Activated CD8-positive, alpha-beta memory T cell treated with anti-CD3 and anti-CD28 coated beads for 36 hours (primary cell): Measurements from ENCODE around the gene FBXO47. TPM values are rescaled to one million over a fixed set of nuclear protein-coding genes. Genes with fewer than 3 reads are reported as not detected.

Source experiments
- CTCF ChIA-PET: fragments of 350-600 bp; sonication (Branson Sonifier 250); formaldehyde crosslinking; loops from one replicate; lab custom pipeline; 2021; ENCODE audit warnings: antibody characterized with exemption; lab: Charles Lee
- POLR2A ChIA-PET: fragments of 350-600 bp; sonication (Branson Sonifier 250); formaldehyde crosslinking; loops from one replicate; lab custom pipeline; 2021; ENCODE audit warnings: antibody characterized with exemption; lab: Charles Lee
- total RNA-seq, 2 experiments: library from RNA; stranded (reverse); gene quantifications; one replicate each; pipeline ENCODE4 v1.2.3, GENCODE V29; 2021

FBXO47 gene
- total RNA-seq = not detected

- ChIA-PET CTCF (interaction anchor here (0.8 to 0.9 kb wide), 2 partner anchors 89 to 207 kb away, joined by 3 read pairs; no protein-coding TSS in a partner anchor), POLR2A (no interaction called here)
Measured at GRCh38 chr17:38967290-38967738, at the start of gene FBXO47. Gene FBXO47, minus strand, starts transcription at chr17:38967403. Its CDS starts 4,378 bp downstream, at chr17:38963025.

GRCh38 chr17:39016193-39017153, 49.3 kb upstream of the FBXO47 start:
- POLR2A ChIA-PET = no interaction called here
- CTCF ChIA-PET = no interaction called here

- ChIA-PET POLR2A (no interaction called here), CTCF (interaction anchor here (0.6 kb wide), 2 partner anchors 452 to 468 kb away, joined by 3 read pairs; no protein-coding TSS in a partner anchor)
Measured at GRCh38 chr17:39015546-39015935, 48.3 kb upstream of the FBXO47 start.

- ChIA-PET POLR2A (interaction anchor here (0.6 kb wide), 2 partner anchors 42 to 144 kb away, joined by 4 read pairs; no protein-coding TSS in a partner anchor), CTCF (interaction anchor here (0.6 kb wide), 2 partner anchors 452 to 467 kb away, joined by 3 read pairs; no protein-coding TSS in a partner anchor)
Measured at GRCh38 chr17:39014795-39015545, 47.8 kb upstream of the FBXO47 start.

GRCh38 chr17:39014044-39014794, 47.0 kb upstream of the FBXO47 start:
- POLR2A ChIA-PET = interaction anchor here (0.6 kb wide), 2 partner anchors 42 to 143 kb away, joined by 4 read pairs; no protein-coding TSS in a partner anchor
- CTCF ChIA-PET = no interaction called here

GRCh38 chr17:39012725-39013124, 45.5 kb upstream of the FBXO47 start:
- CTCF ChIA-PET = no interaction called here
- POLR2A ChIA-PET = no interaction called here

GRCh38 chr17:39011907-39012468, 44.8 kb upstream of the FBXO47 start:
- POLR2A ChIA-PET = no interaction called here
- CTCF ChIA-PET = interaction anchor here (0.6 kb wide), 1 partner anchor 43 kb away, joined by 4 read pairs; no protein-coding TSS in a partner anchor

GRCh38 chr17:39009581-39010001, 42.4 kb upstream of the FBXO47 start:
- CTCF ChIA-PET = no interaction called here
- POLR2A ChIA-PET = no interaction called here

- ChIA-PET POLR2A (no interaction called here), CTCF (no interaction called here)
Measured at GRCh38 chr17:39008633-39009032, 41.4 kb upstream of the FBXO47 start.

GRCh38 chr17:39002991-39003715, 36.0 kb upstream of the FBXO47 start:
- POLR2A ChIA-PET = no interaction called here
- CTCF ChIA-PET = interaction anchor here (1.7 kb wide), 1 partner anchor 47 kb away, joined by 3 read pairs; no protein-coding TSS in a partner anchor

GRCh38 chr17:39001703-39002637, 34.8 kb upstream of the FBXO47 start:
- ChIA-PET CTCF (interaction anchor here (0.7 to 0.9 kb wide), 2 partner anchors 29 to 101 kb away, joined by 3 to 5 read pairs; no protein-coding TSS in a partner anchor), POLR2A (no interaction called here)

GRCh38 chr17:39000021-39000601, 32.9 kb upstream of the FBXO47 start:
- CTCF ChIA-PET = no interaction called here
- POLR2A ChIA-PET = interaction anchor here (0.6 kb wide), 1 partner anchor 343 kb away, joined by 3 read pairs; no protein-coding TSS in a partner anchor

GRCh38 chr17:38996660-38997337, 29.6 kb upstream of the FBXO47 start:
- POLR2A ChIA-PET = no interaction called here
- CTCF ChIA-PET = interaction anchor here (0.6 to 0.7 kb wide), 2 partner anchors 150 to 151 kb away, joined by 3 to 4 read pairs; no protein-coding TSS in a partner anchor

- POLR2A ChIA-PET = no interaction called here
- CTCF ChIA-PET = no interaction called here
Measured at GRCh38 chr17:38994026-38994425, 26.8 kb upstream of the FBXO47 start.

- CTCF ChIA-PET = interaction anchor here (0.7 to 3.1 kb wide), 7 partner anchors 73 to 430 kb away, joined by 3 to 35 read pairs (median 4); no protein-coding TSS in a partner anchor
- POLR2A ChIA-PET = no interaction called here
Measured at GRCh38 chr17:38984666-38985065, 17.5 kb upstream of the FBXO47 start.
